ENCODE data around the gene RABGGTB.
"Not testable (repeated sequence)": the region's sequence is repeated elsewhere in the genome, so short reads cannot be mapped to it uniquely, and the experiment has no call there.

Gene RABGGTB

DNA sequence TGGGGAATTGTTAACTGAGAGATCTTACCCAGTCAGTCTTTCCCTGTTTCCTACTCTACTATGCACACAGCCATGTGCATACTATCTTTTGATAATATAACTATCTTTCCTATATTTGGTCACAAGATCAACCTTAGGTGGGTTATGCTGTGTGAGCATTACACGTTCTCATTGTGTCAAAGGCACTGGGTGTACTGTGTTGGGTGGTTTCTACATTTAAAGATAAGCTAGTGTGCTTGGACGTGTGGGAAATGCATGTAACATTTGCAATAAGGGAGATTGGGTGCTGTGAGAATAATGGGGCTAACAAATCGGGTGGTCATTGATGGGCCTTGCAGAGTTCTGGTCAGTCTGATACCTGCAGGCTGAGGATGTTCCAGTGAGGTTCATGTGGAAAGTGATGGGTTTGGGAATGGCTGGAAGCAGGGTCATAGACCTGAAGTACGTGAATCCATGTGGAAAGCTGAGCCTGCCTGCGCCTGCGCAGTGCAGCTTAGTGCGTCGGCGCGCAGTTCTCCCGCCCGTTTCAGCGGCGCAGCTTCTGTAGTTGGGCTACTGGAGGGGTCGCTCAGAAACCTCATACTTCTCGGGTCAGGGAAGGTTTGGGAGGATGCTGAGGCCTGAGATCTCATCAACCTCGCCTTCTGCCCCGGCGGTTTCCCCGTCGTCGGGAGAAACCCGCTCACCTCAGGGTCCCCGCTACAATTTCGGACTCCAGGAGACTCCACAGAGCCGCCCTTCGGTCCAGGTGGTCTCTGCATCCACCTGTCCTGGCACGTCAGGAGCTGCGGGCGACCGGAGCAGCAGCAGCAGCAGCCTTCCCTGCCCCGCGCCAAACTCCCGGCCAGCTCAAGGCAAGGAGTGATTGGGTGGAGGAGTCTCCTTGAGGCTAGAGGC, 10.6 kb downstream of the RABGGTB start, which contains the start of gene MSH4:
Gene MSH4, plus strand, starts transcription at position 507 of the 897 bp plus-strand sequence. Its CDS starts 104 bp downstream, at position 611.
- DNase-seq, result no peak

- DNase-seq, result no peak
Observed at GRCh38 chr1:75797273-75797588, 11.2 kb downstream of the RABGGTB start.

DNA sequence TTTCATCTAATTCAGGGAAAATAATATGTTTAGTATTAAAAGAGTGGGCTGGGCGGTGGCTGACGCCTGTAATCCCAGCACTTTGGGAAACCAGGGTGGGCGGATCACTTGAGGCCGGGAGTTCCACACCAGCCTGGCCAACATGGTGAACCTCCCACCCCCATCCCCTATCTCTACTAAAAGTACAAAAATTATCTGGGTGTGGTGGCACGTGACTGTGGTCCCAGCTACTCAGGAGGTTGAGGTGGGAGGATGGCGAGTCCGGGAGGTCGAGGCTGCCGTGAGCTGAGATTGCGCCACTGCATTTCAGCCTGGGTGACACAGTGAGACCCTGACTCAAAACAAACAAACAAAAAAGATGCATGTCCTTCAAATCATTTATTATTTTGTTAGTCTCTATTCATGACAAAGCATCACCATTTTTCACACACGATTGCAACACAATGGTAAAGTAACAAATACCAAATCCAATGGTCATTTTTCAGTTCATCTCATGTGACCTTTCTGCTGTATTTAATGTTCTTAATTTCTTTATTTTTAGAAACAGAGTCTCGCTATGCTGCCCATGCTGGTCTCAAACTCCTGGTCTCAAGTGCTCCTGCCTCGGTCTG, 11.7 kb downstream of the RABGGTB start:
- DNase-seq, result no peak

GRCh38 chr1:75801480-75801879, 15.4 kb downstream of the RABGGTB start:
- not testable (repeated sequence) for DNase-seq

DNA sequence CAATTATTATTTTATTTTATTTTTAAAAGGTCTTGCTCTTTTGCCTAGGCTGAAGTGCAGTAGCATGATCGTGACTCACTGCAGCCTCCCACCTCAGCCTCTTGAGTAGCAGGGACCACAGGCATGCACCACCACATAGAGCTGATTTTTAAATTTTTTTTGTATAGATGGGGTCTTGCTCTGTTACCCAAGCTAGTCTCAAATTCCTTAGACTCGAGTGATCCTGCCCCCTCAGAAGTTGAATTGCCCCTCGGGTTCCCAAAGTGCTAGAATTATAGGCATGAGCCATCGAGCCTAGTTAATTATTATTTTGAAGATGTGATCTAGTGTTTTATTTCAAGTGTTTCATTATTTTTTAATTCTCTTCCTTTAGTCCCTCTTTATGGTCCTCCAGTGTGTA, 22.9 kb downstream of the RABGGTB start:
- DNase-seq, result no peak

- DNase-seq, result not testable (repeated sequence)
Observed at GRCh38 chr1:75810113-75810512, 24.1 kb downstream of the RABGGTB start.

DNA sequence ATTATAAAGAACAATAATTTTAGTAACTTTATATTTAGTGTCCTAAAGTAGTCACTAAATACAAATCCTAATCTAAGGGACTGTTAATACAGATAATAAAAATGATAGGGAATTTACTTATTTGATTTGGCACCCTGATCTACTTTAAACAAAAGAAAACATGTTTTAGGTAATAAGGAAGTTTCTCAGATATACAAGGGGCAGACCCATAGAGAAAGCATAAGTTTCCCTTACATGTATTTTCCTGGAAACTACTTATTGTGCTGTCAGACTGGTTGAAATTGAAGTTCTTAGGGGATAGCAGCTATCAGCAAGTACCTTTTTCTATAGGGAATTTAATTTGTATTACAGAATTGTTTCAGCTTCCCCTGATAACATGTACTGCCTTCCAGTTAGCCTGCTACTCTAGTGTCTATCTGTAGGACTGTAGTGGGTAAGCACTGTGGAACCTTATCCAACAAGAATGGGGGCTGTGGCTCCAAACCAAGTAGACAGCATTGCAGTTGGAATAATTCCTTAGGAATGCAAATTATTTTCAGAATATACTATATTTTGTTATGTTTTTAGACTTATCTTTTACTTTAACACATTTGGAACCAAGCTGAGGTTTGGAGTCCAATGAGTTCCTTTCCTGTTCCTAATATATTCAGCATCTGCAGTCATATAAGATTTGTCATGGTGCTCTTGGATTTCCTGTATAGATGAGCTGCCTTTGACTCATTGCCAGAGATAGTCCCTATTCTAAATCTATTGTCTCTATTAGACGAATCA, 25.3 kb downstream of the RABGGTB start:
- no peak for DNase-seq

- no peak for DNase-seq
Observed at GRCh38 chr1:75812065-75812464, 26.0 kb downstream of the RABGGTB start.

GRCh38 chr1:75823596-75823995, 37.5 kb downstream of the RABGGTB start:
- DNase-seq, result not testable (repeated sequence)

GRCh38 chr1:75836528-75837100, 50.6 kb downstream of the RABGGTB start:
- no peak for DNase-seq

- DNase-seq, result no peak
Observed at GRCh38 chr1:75838079-75838478, 52.0 kb downstream of the RABGGTB start.

DNA sequence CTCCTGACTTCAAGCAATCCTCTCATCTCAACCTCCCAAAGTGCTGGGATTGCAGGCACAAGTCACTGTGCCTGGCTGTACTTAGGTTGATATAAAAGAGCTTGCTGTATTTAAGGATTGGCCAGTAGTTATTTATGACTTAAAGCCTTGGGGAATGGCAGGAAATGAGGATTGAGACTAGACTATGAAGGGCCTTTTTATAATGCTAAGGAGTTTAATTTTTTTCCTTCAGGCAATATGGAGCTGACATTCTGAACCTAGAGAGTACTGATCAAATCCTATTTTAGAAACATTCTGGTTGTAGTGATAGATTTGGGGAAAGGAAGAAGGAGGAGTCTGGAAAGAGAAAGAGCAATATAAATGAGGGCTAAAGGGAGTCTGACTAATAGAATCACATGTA, 55.4 kb downstream of the RABGGTB start:
- DNase-seq, result no peak
